Mesendoderm (in vitro differentiated cells): ENCODE data around the gene CD83.

Source experiments
- DNase-seq: peaks from one replicate; pipeline ENCODE4 v3.0.0; 2013
- H2AK5ac ChIP-seq: 2 replicates; pipeline ENCODE4 v1.6.1; 2013; ENCODE audit warnings: low read length, inconsistent platforms
- H2BK120ac ChIP-seq: 2 replicates; pipeline ENCODE4 v1.6.1; 2013; ENCODE audit warnings: low read depth, mild to moderate bottlenecking, low read length, moderate library complexity, mixed read lengths
- H2BK15ac ChIP-seq: replicated peaks from 2 replicates; pipeline ENCODE4 v1.6.1; 2013; ENCODE audit warnings: low read depth, mild to moderate bottlenecking, moderate library complexity
- H2BK5ac ChIP-seq: 2 replicates; pipeline ENCODE4 v1.6.1; 2013; ENCODE audit warnings: low read length, inconsistent platforms
- H3K18ac ChIP-seq: 2 replicates; pipeline ENCODE4 v1.6.1; 2013; ENCODE audit warnings: mild to moderate bottlenecking, low read length, mixed read lengths
- H3K23ac ChIP-seq: one replicate; pipeline ENCODE4 v1.6.1; 2013; ENCODE audit warnings: low read length
- H3K27ac ChIP-seq: 2 replicates; pipeline ENCODE4 v1.5.1; 2013; ENCODE audit warnings: low read depth, mild to moderate bottlenecking, inconsistent platforms, low read length, moderate library complexity
- H3K27me3 ChIP-seq: 2 replicates; pipeline ENCODE4 v1.6.1; 2013; ENCODE audit warnings: low read length, control low read depth, mild to moderate bottlenecking, inconsistent platforms; ENCODE audit not compliant: insufficient read depth, poor library complexity
- H3K36me3 ChIP-seq: 2 replicates; pipeline ENCODE4 v1.6.1; 2013; ENCODE audit warnings: low read length, inconsistent platforms; ENCODE audit not compliant: control insufficient read depth, insufficient read depth
- H3K4ac ChIP-seq: one replicate; pipeline ENCODE4 v1.6.1; 2013; ENCODE audit warnings: low read depth, mild to moderate bottlenecking, low read length, moderate library complexity
- H3K4me1 ChIP-seq: 2 replicates; pipeline ENCODE4 v1.6.1; 2013; ENCODE audit warnings: low read depth, low read length, inconsistent platforms; ENCODE audit not compliant: control insufficient read depth
- H3K4me2 ChIP-seq: 2 replicates; pipeline ENCODE4 v1.6.1; 2013; ENCODE audit warnings: low read length
- H3K4me3 ChIP-seq: 2 replicates; pipeline ENCODE4 v1.5.1; 2013; ENCODE audit warnings: mild to moderate bottlenecking, low read length
- H3K56ac ChIP-seq: one replicate; pipeline ENCODE4 v1.6.1; 2013; ENCODE audit warnings: low read length
- H3K79me1 ChIP-seq: 2 replicates; pipeline ENCODE4 v1.6.1; 2013; ENCODE audit warnings: low read length, inconsistent platforms
- H3K79me2 ChIP-seq: 2 replicates; pipeline ENCODE4 v1.6.1; 2013; ENCODE audit warnings: mild to moderate bottlenecking, low read length; ENCODE audit not compliant: control insufficient read depth, insufficient read depth
- H3K9ac ChIP-seq: 2 replicates; pipeline ENCODE4 v1.6.1; 2013; ENCODE audit warnings: low read length, inconsistent platforms
- H4K5ac ChIP-seq: one replicate; pipeline ENCODE4 v1.6.1; 2013; ENCODE audit warnings: low read length
- H4K8ac ChIP-seq: one replicate; pipeline ENCODE4 v1.6.1; 2013; ENCODE audit warnings: low read depth, mild to moderate bottlenecking, control low read depth, low read length, moderate library complexity
- WGBS: extraction: QIAGEN DNeasy Blood & Tissue Kit; methylation state at CpG from one replicate; pipeline ENCODE4 v1.1.7; 2013; ENCODE audit warnings: low lambda C conversion rate, missing lambda C conversion rate; ENCODE audit not compliant: insufficient coverage; ENCODE audit errors: extremely low coverage; 5-methylcytosine and 5-hydroxymethylcytosine counted together

The CD83 gene

GRCh38 chr6:14085176-14085787 lies 32.3 kb upstream of the CD83 start:
- no peak overlapping the region for H2BK15ac ChIP-seq
- no peak overlapping the region for H3K4me3 ChIP-seq
- H2BK120ac ChIP-seq, result no peak overlapping the region
- H3K27me3 ChIP-seq, result no peaks in the 10 kb centered on the region
- H4K5ac ChIP-seq, result no peak overlapping the region
- H2AK5ac ChIP-seq, result no peak overlapping the region
- H4K8ac ChIP-seq, result no peak overlapping the region
- no peaks in the 10 kb centered on the region for H3K36me3 ChIP-seq
- DNase-seq, result no peak
- no peak overlapping the region for H3K4me2 ChIP-seq
- no peak overlapping the region for H3K56ac ChIP-seq
- no CpG with 5 or more reads among the region's 5 CpGs for WGBS
- H3K27ac ChIP-seq, result no peak overlapping the region
- no peaks in the 10 kb centered on the region for H3K79me2 ChIP-seq
- no peak overlapping the region for H3K9ac ChIP-seq
- no peak overlapping the region for H3K4ac ChIP-seq
- H3K79me1 ChIP-seq, result no peaks in the 10 kb centered on the region
- H3K18ac ChIP-seq, result no peak overlapping the region
- H2BK5ac ChIP-seq, result no peak overlapping the region
- no peak overlapping the region for H3K23ac ChIP-seq
- no peaks in the 10 kb centered on the region for H3K4me1 ChIP-seq

GRCh38 chr6:14086701-14087100 lies 30.9 kb upstream of the CD83 start:
- no peak overlapping the region for H2BK15ac ChIP-seq
- H2BK120ac ChIP-seq, result no peak overlapping the region
- no peak overlapping the region for H4K8ac ChIP-seq
- no peak overlapping the region for H3K18ac ChIP-seq
- no peak overlapping the region for H4K5ac ChIP-seq
- H3K4me3 ChIP-seq, result no peak overlapping the region
- H2AK5ac ChIP-seq, result no peak overlapping the region
- H3K23ac ChIP-seq, result no peak overlapping the region
- H3K79me1 ChIP-seq, result no peaks in the 10 kb centered on the region
- no peaks in the 10 kb centered on the region for H3K36me3 ChIP-seq
- no peak overlapping the region for H3K4me2 ChIP-seq
- H3K27ac ChIP-seq, result no peak overlapping the region
- no peak overlapping the region for H3K56ac ChIP-seq
- no peaks in the 10 kb centered on the region for H3K79me2 ChIP-seq
- no CpG with 5 or more reads among the region's 1 CpG for WGBS
- no peaks in the 10 kb centered on the region for H3K27me3 ChIP-seq
- no peaks in the 10 kb centered on the region for H3K4me1 ChIP-seq
- no peak overlapping the region for H2BK5ac ChIP-seq
- H3K9ac ChIP-seq, result no peak overlapping the region
- no peak overlapping the region for H3K4ac ChIP-seq
- no peak for DNase-seq

- no peak overlapping the region for H3K56ac ChIP-seq
- H2BK15ac ChIP-seq, result no peak overlapping the region
- no peaks in the 10 kb centered on the region for H3K79me2 ChIP-seq
- no peak overlapping the region for H3K4ac ChIP-seq
- H3K23ac ChIP-seq, result no peak overlapping the region
- no peak overlapping the region for H2BK5ac ChIP-seq
- no peak overlapping the region for H3K9ac ChIP-seq
- no peaks in the 10 kb centered on the region for H3K79me1 ChIP-seq
- no peak overlapping the region for H3K18ac ChIP-seq
- no peaks in the 10 kb centered on the region for H3K4me1 ChIP-seq
- peak; percentile 20 for DNase-seq
- no peak overlapping the region for H4K8ac ChIP-seq
- no peaks in the 10 kb centered on the region for H3K27me3 ChIP-seq
- no peak overlapping the region for H4K5ac ChIP-seq
- H3K27ac ChIP-seq, result no peak overlapping the region
- H3K4me2 ChIP-seq, result no peak overlapping the region
- H3K36me3 ChIP-seq, result no peaks in the 10 kb centered on the region
- H3K4me3 ChIP-seq, result no peak overlapping the region
- no CpG with 5 or more reads among the region's 4 CpGs for WGBS
- H2BK120ac ChIP-seq, result no peak overlapping the region
- H2AK5ac ChIP-seq, result no peak overlapping the region
These were observed 28.9 kb upstream of the CD83 start for GRCh38 chr6:14088600-14089192.

- Histone ChIP-seq H3K56ac (no peak overlapping the region), H4K8ac (no peak overlapping the region), H3K79me1 (no peaks in the 10 kb centered on the region), H3K4me3 (no peak overlapping the region), H3K36me3 (no peaks in the 10 kb centered on the region), H3K4me1 (no peaks in the 10 kb centered on the region), H2BK120ac (no peak overlapping the region), H3K27ac (no peak overlapping the region), H3K27me3 (no peaks in the 10 kb centered on the region), H3K9ac (no peak overlapping the region), H3K79me2 (no peaks in the 10 kb centered on the region), H3K23ac (no peak overlapping the region), H2BK5ac (no peak overlapping the region), H2AK5ac (no peak overlapping the region), H4K5ac (no peak overlapping the region), H3K4me2 (no peak overlapping the region), H3K4ac (no peak overlapping the region), H2BK15ac (no peak overlapping the region), H3K18ac (no peak overlapping the region)
- no CpG with 5 or more reads among the region's 7 CpGs for WGBS
- DNase-seq, result no peak
These were observed 28.3 kb upstream of the CD83 start for GRCh38 chr6:14089224-14089623.

- Histone ChIP-seq H3K79me1 (no peaks in the 10 kb centered on the region), H3K56ac (no peak overlapping the region), H3K4me2 (no peak overlapping the region), H3K4me3 (no peak overlapping the region), H3K4ac (no peak overlapping the region), H3K4me1 (no peaks in the 10 kb centered on the region), H3K18ac (no peak overlapping the region), H2AK5ac (no peak overlapping the region), H2BK15ac (no peak overlapping the region), H3K27ac (no peak overlapping the region), H4K8ac (no peak overlapping the region), H4K5ac (no peak overlapping the region), H2BK5ac (no peak overlapping the region), H2BK120ac (no peak overlapping the region), H3K36me3 (no peaks in the 10 kb centered on the region), H3K9ac (no peak overlapping the region), H3K79me2 (no peaks in the 10 kb centered on the region), H3K23ac (no peak overlapping the region), H3K27me3 (no peaks in the 10 kb centered on the region)
- no peak for DNase-seq
- no CpG with 5 or more reads among the region's 4 CpGs for WGBS
These were observed 26.1 kb upstream of the CD83 start for GRCh38 chr6:14091339-14091978.
